SU-DHL-6 (cell line): ENCODE data around the gene CHST2.

Experiments used
- EZH2phosphoT487 ChIP-seq: fragments of 200-600 bp; sonication (generic), shearing (Covaris generic); conservative IDR thresholded peaks from 2 replicates; pipeline ENCODE4 v1.6.1; 2018; ENCODE audit warnings: mild to moderate bottlenecking, antibody characterized with exemption, low read length, moderate library complexity, mixed read lengths
- TF ChIP-seq, protein P1 (sequence below): fragments of 200-600 bp; sonication (generic); IDR thresholded peaks from one replicate; pipeline ENCODE4 v1.5.1; 2017; ENCODE audit warnings: antibody characterized with exemption, mild to moderate bottlenecking, low read length, moderate library complexity; ENCODE audit not compliant: insufficient read depth, poor library complexity, severe bottlenecking

DNA sequence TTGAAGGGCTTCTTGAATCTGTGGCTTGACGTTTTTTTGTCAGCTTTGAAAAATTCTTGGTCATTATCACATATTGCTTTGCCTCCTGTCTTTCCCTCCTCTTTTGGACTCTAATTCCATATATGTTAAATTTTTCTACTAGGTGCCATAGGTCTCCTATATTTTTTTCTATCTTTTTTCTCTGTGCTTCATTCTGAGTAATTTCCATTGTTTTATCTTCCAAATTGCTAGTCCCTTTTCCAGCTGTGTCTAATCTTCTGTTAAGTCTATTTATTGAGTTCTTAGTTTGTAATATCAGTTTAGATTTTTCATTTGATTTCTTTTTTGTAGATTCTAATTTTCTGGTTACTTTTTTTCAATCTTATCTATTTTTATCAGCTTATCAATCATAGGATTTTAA, 53.7 kb downstream of the CHST2 start:
- TF ChIP-seq, protein P1, sequence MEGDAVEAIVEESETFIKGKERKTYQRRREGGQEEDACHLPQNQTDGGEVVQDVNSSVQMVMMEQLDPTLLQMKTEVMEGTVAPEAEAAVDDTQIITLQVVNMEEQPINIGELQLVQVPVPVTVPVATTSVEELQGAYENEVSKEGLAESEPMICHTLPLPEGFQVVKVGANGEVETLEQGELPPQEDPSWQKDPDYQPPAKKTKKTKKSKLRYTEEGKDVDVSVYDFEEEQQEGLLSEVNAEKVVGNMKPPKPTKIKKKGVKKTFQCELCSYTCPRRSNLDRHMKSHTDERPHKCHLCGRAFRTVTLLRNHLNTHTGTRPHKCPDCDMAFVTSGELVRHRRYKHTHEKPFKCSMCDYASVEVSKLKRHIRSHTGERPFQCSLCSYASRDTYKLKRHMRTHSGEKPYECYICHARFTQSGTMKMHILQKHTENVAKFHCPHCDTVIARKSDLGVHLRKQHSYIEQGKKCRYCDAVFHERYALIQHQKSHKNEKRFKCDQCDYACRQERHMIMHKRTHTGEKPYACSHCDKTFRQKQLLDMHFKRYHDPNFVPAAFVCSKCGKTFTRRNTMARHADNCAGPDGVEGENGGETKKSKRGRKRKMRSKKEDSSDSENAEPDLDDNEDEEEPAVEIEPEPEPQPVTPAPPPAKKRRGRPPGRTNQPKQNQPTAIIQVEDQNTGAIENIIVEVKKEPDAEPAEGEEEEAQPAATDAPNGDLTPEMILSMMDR = no peak
- TF ChIP-seq EZH2phosphoT487 = no peak
